Measurements from ENCODE around the gene LRRC18.
A peak's percentile ranks its signal among the peaks of the same experiment; 100 is the strongest.

LRRC18 gene

GRCh38 chr10:48946332-48946731 lies 6.7 kb upstream of the LRRC18 start:
- no peak overlapping the region for H3K4me3 ChIP-seq (ENCODE audit: low read depth in 1 of 2, low read length in 2 of 2)

GRCh38 chr10:48945441-48946130 lies 5.9 kb upstream of the LRRC18 start:
- Histone ChIP-seq H3K9ac (ENCODE audit: low read depth, low read length) (no peak overlapping the region), H4K20me1 (ENCODE audit: insufficient read depth, low read length) (no peaks in the 10 kb centered on the region), H2AFZ (ENCODE audit: low read depth, low read length) (no peak overlapping the region; the same call in 1 of the 2 replicates), H3K27me3 (ENCODE audit: insufficient read depth, low read length, poor library complexity) (no peaks in the 10 kb centered on the region), H3K9me3 (ENCODE audit: insufficient read depth, low read length, severe bottlenecking) (no peaks in the 10 kb centered on the region), H3K79me2 (ENCODE audit: insufficient read depth, low read length) (no peaks in the 10 kb centered on the region), H3K4me1 (ENCODE audit: insufficient read depth, low read length) (no peaks in the 10 kb centered on the region), H3K4me3 (ENCODE audit: low read depth in 1 of 2, low read length in 2 of 2) (no peak overlapping the region), H3K4me2 (ENCODE audit: insufficient read depth, low read length) (no peak overlapping the region), H3K36me3 (ENCODE audit: insufficient read depth, low read length) (no peaks in the 10 kb centered on the region), H3K27ac (ENCODE audit: low read length) (no peak overlapping the region)
- TF ChIP-seq EZH2 (IDR thresholded peaks at IDR 0.05; ENCODE audit: borderline replicate concordance, low read depth, low read length, severe bottlenecking), result no peak
- TF ChIP-seq, protein P1, sequence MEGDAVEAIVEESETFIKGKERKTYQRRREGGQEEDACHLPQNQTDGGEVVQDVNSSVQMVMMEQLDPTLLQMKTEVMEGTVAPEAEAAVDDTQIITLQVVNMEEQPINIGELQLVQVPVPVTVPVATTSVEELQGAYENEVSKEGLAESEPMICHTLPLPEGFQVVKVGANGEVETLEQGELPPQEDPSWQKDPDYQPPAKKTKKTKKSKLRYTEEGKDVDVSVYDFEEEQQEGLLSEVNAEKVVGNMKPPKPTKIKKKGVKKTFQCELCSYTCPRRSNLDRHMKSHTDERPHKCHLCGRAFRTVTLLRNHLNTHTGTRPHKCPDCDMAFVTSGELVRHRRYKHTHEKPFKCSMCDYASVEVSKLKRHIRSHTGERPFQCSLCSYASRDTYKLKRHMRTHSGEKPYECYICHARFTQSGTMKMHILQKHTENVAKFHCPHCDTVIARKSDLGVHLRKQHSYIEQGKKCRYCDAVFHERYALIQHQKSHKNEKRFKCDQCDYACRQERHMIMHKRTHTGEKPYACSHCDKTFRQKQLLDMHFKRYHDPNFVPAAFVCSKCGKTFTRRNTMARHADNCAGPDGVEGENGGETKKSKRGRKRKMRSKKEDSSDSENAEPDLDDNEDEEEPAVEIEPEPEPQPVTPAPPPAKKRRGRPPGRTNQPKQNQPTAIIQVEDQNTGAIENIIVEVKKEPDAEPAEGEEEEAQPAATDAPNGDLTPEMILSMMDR (IDR thresholded peaks at IDR 0.05; ENCODE audit: borderline replicate concordance, extremely low read depth, low read length, poor library complexity, severe bottlenecking), result no peak
- ATAC-seq (ENCODE audit: insufficient read depth, low read depth) (no peak), DNase-seq (no peak)

More at GRCh38 chr10:48946332-48946731, 6.7 kb upstream of the LRRC18 start:
- H3K9me3 ChIP-seq (ENCODE audit: insufficient read depth, low read length, severe bottlenecking), result no peaks in the 10 kb centered on the region
- no peak overlapping the region for H3K9ac ChIP-seq (ENCODE audit: low read depth, low read length)
- no peaks in the 10 kb centered on the region for H3K4me1 ChIP-seq (ENCODE audit: insufficient read depth, low read length)
- H2AFZ ChIP-seq (ENCODE audit: low read depth, low read length), result no peak overlapping the region
- DNase-seq (no peak), ATAC-seq (ENCODE audit: insufficient read depth, low read depth) (peak; percentile 42; the same call in 2 of the 3 replicates)
- no peaks in the 10 kb centered on the region for H3K79me2 ChIP-seq (ENCODE audit: insufficient read depth, low read length)
- H4K20me1 ChIP-seq (ENCODE audit: insufficient read depth, low read length), result no peaks in the 10 kb centered on the region
- no peak overlapping the region for H3K4me2 ChIP-seq (ENCODE audit: insufficient read depth, low read length)
- H3K27ac ChIP-seq (ENCODE audit: low read length), result no peak overlapping the region
- H3K36me3 ChIP-seq (ENCODE audit: insufficient read depth, low read length), result no peaks in the 10 kb centered on the region
- TF ChIP-seq, protein P1 (IDR thresholded peaks at IDR 0.05; ENCODE audit: borderline replicate concordance, extremely low read depth, low read length, poor library complexity, severe bottlenecking), result no peak
- no peak for TF ChIP-seq EZH2 (IDR thresholded peaks at IDR 0.05; ENCODE audit: borderline replicate concordance, low read depth, low read length, severe bottlenecking)
- H3K27me3 ChIP-seq (ENCODE audit: insufficient read depth, low read length, poor library complexity), result no peaks in the 10 kb centered on the region

DNA sequence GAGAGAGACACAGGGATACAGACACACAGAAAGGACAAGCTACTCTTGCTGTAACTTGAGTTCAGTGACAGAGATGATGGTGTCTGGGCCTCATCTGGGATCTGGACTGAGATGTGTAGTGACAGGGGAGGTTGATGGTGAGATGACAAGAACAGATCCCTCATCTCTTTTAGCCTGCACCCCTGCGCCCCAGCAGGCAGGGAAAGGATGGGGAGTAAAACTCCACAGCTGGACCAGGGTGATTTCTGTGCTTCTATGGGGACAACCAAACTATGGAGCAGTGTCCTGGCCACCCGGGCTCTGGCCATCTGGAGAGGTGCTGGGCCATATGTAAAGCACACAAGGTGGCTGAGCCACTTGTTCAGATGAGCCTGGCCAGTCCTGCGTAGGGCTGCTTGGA lies 4.5 kb upstream of the LRRC18 start:
- H3K9me3 ChIP-seq (ENCODE audit: insufficient read depth, low read length, severe bottlenecking), result no peaks in the 10 kb centered on the region
- H3K4me3 ChIP-seq (ENCODE audit: low read depth in 1 of 2, low read length in 2 of 2), result no peak overlapping the region
- no peaks in the 10 kb centered on the region for H3K79me2 ChIP-seq (ENCODE audit: insufficient read depth, low read length)
- H3K27me3 ChIP-seq (ENCODE audit: insufficient read depth, low read length, poor library complexity), result no peaks in the 10 kb centered on the region
- H3K4me1 ChIP-seq (ENCODE audit: insufficient read depth, low read length), result no peaks in the 10 kb centered on the region
- H3K4me2 ChIP-seq (ENCODE audit: insufficient read depth, low read length), result no peak overlapping the region
- H3K36me3 ChIP-seq (ENCODE audit: insufficient read depth, low read length), result no peaks in the 10 kb centered on the region
- no peak for ATAC-seq (ENCODE audit: insufficient read depth, low read depth)
- no peak overlapping the region for H3K9ac ChIP-seq (ENCODE audit: low read depth, low read length)
- no peak overlapping the region for H2AFZ ChIP-seq (ENCODE audit: low read depth, low read length)
- DNase-seq, result no peak
- H3K27ac ChIP-seq (ENCODE audit: low read length), result no peak overlapping the region
- H4K20me1 ChIP-seq (ENCODE audit: insufficient read depth, low read length), result no peaks in the 10 kb centered on the region
- no peak for TF ChIP-seq EZH2 (IDR thresholded peaks at IDR 0.05; ENCODE audit: borderline replicate concordance, low read depth, low read length, severe bottlenecking)
- TF ChIP-seq, protein P1 (IDR thresholded peaks at IDR 0.05; ENCODE audit: borderline replicate concordance, extremely low read depth, low read length, poor library complexity, severe bottlenecking), result no peak
